ENCODE results near the gene AKT3. TPM values are rescaled to one million over a fixed set of nuclear protein-coding genes. Genes with fewer than 3 reads are reported as not detected.
A peak's percentile ranks its signal among the peaks of the same experiment; 100 is the strongest.

Gene AKT3
- total and polyA plus RNA-seq, 2 donors (not counting 1 experiment from before 2014, with no cell fraction given) = 37.8 to 42.0 TPM

GRCh38 chr1:243623841-243624240 lies 226.2 kb downstream of the AKT3 start:
- no peaks in the 10 kb centered on the region for H3K79me2 ChIP-seq (ENCODE audit: control insufficient read depth, insufficient read depth, low read length)
- no peaks in the 10 kb centered on the region for H3K27me3 ChIP-seq (ENCODE audit: control insufficient read depth, insufficient read depth, low read length)
- H4K20me1 ChIP-seq (ENCODE audit: control insufficient read depth, extremely low read depth, insufficient read depth, low read length) = no peaks in the 10 kb centered on the region
- no peaks in the 10 kb centered on the region for H3K9me3 ChIP-seq (ENCODE audit: control insufficient read depth, insufficient read depth, low read depth, low read length)
- no peaks in the 10 kb centered on the region for H3K36me3 ChIP-seq (ENCODE audit: control insufficient read depth, insufficient read depth, low read length)
- H2AFZ ChIP-seq (ENCODE audit: low read length) = no peak overlapping the region
- H3K4me3 ChIP-seq (replicated peaks in 1 of 4; ENCODE audit: control extremely low read depth in 1 of 4, insufficient read depth in 1 of 4, low read depth in 3 of 4, low read length in 4 of 4) = no peak overlapping the region
- no peak overlapping the region for H3K27ac ChIP-seq (ENCODE audit: insufficient read depth, low read length)
- H3K9ac ChIP-seq (ENCODE audit: insufficient read depth, low read length) = no peak overlapping the region
- DNase-seq (ENCODE audit: low read depth in 2 of 2) = peak; percentile 51 to 61
- TF ChIP-seq CTCF (conservative IDR thresholded peaks at IDR 0.05 in 1 of 2, IDR thresholded peaks at IDR 0.05 in 1 of 2; ENCODE audit: low read depth in 1 of 2, low read length in 2 of 2) (no peak), EZH2 (IDR thresholded peaks at IDR 0.05; ENCODE audit: low read length, missing control alignments) (no peak)
- H3K4me2 ChIP-seq (ENCODE audit: extremely low read depth, insufficient read depth, low read length) = no peak overlapping the region
- H3K4me1 ChIP-seq (ENCODE audit: control insufficient read depth, extremely low read depth, insufficient read depth, low read length) = no peaks in the 10 kb centered on the region

DNA sequence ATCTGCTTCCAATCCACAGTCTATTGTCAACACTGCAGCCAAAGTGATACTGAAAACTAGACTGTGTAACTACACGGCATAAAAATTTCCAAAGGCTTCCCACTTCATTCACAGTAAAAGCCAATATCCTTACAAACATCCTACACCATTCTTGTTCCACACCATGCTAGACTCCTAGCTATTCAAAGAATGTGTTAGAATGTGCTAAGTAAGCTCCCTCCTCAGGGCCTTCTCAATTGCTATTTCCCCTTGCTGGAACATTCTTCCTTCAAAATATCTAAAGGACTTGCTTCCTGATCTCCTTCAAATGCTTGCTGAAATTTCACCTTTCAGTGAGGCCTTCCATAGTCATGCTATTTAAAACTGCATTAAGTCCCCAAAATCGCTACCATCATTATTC lies 228.1 kb downstream of the AKT3 start:
- Histone ChIP-seq H3K4me3 (replicated peaks in 1 of 4; ENCODE audit: control extremely low read depth in 1 of 4, insufficient read depth in 1 of 4, low read depth in 3 of 4, low read length in 4 of 4) (no peak overlapping the region), H3K9ac (ENCODE audit: insufficient read depth, low read length) (no peak overlapping the region), H4K20me1 (ENCODE audit: control insufficient read depth, extremely low read depth, insufficient read depth, low read length) (no peaks in the 10 kb centered on the region), H3K27me3 (ENCODE audit: control insufficient read depth, insufficient read depth, low read length) (no peaks in the 10 kb centered on the region), H2AFZ (ENCODE audit: low read length) (no peak overlapping the region), H3K4me1 (ENCODE audit: control insufficient read depth, extremely low read depth, insufficient read depth, low read length) (no peaks in the 10 kb centered on the region), H3K79me2 (ENCODE audit: control insufficient read depth, insufficient read depth, low read length) (no peaks in the 10 kb centered on the region), H3K36me3 (ENCODE audit: control insufficient read depth, insufficient read depth, low read length) (no peaks in the 10 kb centered on the region), H3K9me3 (ENCODE audit: control insufficient read depth, insufficient read depth, low read depth, low read length) (no peaks in the 10 kb centered on the region), H3K27ac (ENCODE audit: insufficient read depth, low read length) (no peak overlapping the region), H3K4me2 (ENCODE audit: extremely low read depth, insufficient read depth, low read length) (no peak overlapping the region)
- peak in 1 of 2 donors; percentile 48 for DNase-seq (ENCODE audit: low read depth in 2 of 2)
- TF ChIP-seq EZH2 (IDR thresholded peaks at IDR 0.05; ENCODE audit: low read length, missing control alignments) (no peak), CTCF (conservative IDR thresholded peaks at IDR 0.05 in 1 of 2, IDR thresholded peaks at IDR 0.05 in 1 of 2; ENCODE audit: low read depth in 1 of 2, low read length in 2 of 2) (no peak)

GRCh38 chr1:243620096-243620495 lies 229.9 kb downstream of the AKT3 start:
- no peak overlapping the region for H3K9ac ChIP-seq (ENCODE audit: insufficient read depth, low read length)
- TF ChIP-seq CTCF (conservative IDR thresholded peaks at IDR 0.05 in 1 of 2, IDR thresholded peaks at IDR 0.05 in 1 of 2; ENCODE audit: low read depth in 1 of 2, low read length in 2 of 2) (no peak), EZH2 (IDR thresholded peaks at IDR 0.05; ENCODE audit: low read length, missing control alignments) (no peak)
- no peak overlapping the region for H3K4me3 ChIP-seq (replicated peaks in 1 of 4; ENCODE audit: control extremely low read depth in 1 of 4, insufficient read depth in 1 of 4, low read depth in 3 of 4, low read length in 4 of 4)
- no peak overlapping the region for H3K4me2 ChIP-seq (ENCODE audit: extremely low read depth, insufficient read depth, low read length)
- H3K27me3 ChIP-seq (ENCODE audit: control insufficient read depth, insufficient read depth, low read length) = no peaks in the 10 kb centered on the region
- no peak for DNase-seq (ENCODE audit: low read depth in 2 of 2)
- H3K27ac ChIP-seq (ENCODE audit: insufficient read depth, low read length) = no peak overlapping the region
- no peaks in the 10 kb centered on the region for H3K79me2 ChIP-seq (ENCODE audit: control insufficient read depth, insufficient read depth, low read length)
- H2AFZ ChIP-seq (ENCODE audit: low read length) = no peak overlapping the region
- no peaks in the 10 kb centered on the region for H3K36me3 ChIP-seq (ENCODE audit: control insufficient read depth, insufficient read depth, low read length)
- no peaks in the 10 kb centered on the region for H4K20me1 ChIP-seq (ENCODE audit: control insufficient read depth, extremely low read depth, insufficient read depth, low read length)
- H3K9me3 ChIP-seq (ENCODE audit: control insufficient read depth, insufficient read depth, low read depth, low read length) = no peaks in the 10 kb centered on the region
- no peaks in the 10 kb centered on the region for H3K4me1 ChIP-seq (ENCODE audit: control insufficient read depth, extremely low read depth, insufficient read depth, low read length)

Data from fibroblast of lung (primary cell).